ENCODE results near the gene WNT10A. TPM values are rescaled to one million over a fixed set of nuclear protein-coding genes. Genes with fewer than 3 reads are reported as not detected.

The WNT10A gene
- total RNA-seq, 1 experiment from 2014 or later = 1.5 TPM

DNA sequence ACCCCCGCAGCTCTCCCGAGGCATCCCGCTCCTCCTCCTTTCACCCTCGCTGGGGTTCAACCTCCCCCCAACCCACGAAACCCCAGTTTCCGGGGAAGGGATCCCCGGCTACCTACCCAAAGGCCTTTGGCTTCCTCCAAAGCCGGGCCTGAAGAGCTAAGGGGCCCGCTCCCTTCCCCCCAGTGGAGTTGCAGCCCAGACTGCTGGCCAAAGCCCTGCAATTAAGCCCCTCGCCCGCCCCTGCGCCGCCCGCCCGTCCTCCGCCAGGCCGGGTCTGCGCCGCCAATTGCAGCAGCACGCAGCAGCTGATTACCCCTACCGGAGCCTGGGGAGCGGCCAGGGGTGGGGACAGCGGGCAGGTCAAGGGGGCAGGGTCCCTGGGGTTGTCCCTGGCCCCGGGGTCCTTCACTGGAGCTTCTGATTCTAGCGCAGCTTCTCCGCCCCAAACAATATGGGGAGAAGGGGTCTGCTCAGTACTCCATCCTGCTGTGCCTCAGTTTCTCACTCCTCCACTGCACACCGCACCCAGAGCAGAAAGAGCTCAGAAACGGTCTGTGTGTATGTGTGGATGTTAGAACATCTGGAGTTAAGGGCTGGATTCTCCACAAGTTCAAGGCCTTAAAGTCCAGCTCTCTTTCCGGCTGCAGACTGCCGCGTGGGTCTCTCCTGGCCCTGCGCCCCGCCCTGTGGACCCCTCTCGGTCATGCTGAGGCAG, 16.9 kb downstream of the WNT10A start:
- Histone ChIP-seq H3K4me2 (ENCODE audit: low read length) (peak overlapping the region; percentile 92), H3K4me3 (replicated peaks in 1 of 2; ENCODE audit: low read depth in 1 of 2, low read length in 2 of 2) (peak overlapping the region; percentile 37 to 76), H3K9me3 (ENCODE audit: control insufficient read depth in 1 of 2, insufficient read depth in 1 of 2, low read depth in 1 of 2, low read length in 2 of 2) (no peaks in the 10 kb centered on the region), H3K27ac (ENCODE audit: low read depth, low read length) (peak overlapping the region; percentile 92), H3K9ac (ENCODE audit: low read length) (peak overlapping the region; percentile 82), H3K36me3 (ENCODE audit: control insufficient read depth in 1 of 2, insufficient read depth in 2 of 2, low read length in 2 of 2) (no peaks in the 10 kb centered on the region), H3K79me2 (ENCODE audit: insufficient read depth, low read length) (no peaks in the 10 kb centered on the region; the same call in 1 of the 2 replicates), H4K20me1 (ENCODE audit: insufficient read depth) (no peaks in the 10 kb centered on the region), H3K4me1 (ENCODE audit: control insufficient read depth in 1 of 2, insufficient read depth in 2 of 2, low read length in 2 of 2) (peaks cover 52 to 68% of the 10 kb centered on the region in 2 experiments), H3K27me3 (ENCODE audit: insufficient read depth, low read length) (no peaks in the 10 kb centered on the region), H2AFZ (ENCODE audit: low read depth, low read length, poor library complexity, severe bottlenecking) (no peak overlapping the region), H3K9me2 (ENCODE audit: insufficient read depth) (no peaks in the 10 kb centered on the region)
- CTCF ChIA-PET = interaction anchor here (0.8 to 10.3 kb wide), 21 partner anchors 10 to 349 kb away, joined by 3 to 278 read pairs (median 6); partner anchors contain the start of genes CDK5R2, RNF25, STK36 and TTLL4
- BruUV-seq (replicated peaks) = no TSS peak
- POLR2A ChIA-PET = interaction anchor here (0.6 to 1.7 kb wide), 5 partner anchors 9 to 624 kb away, joined by 3 to 6 read pairs (median 4); no protein-coding TSS in a partner anchor
- TF ChIP-seq YY1 (IDR thresholded peaks at IDR 0.05; ENCODE audit: extremely low read depth, insufficient replicate concordance, low read depth, low read length) (no peak), ZFX (IDR thresholded peaks at IDR 0.05) (no peak), ATF3 (IDR thresholded peaks at IDR 0.05) (no peak), ELF1 (IDR thresholded peaks at IDR 0.05; ENCODE audit: borderline replicate concordance, low read depth) (no peak), POLR2A (IDR thresholded peaks at IDR 0.05; ENCODE audit: borderline replicate concordance, extremely low read depth, insufficient read depth, insufficient read length) (no peak), EGR1 (IDR thresholded peaks at IDR 0.05; ENCODE audit: low read depth) (no peak), EZH2 (IDR thresholded peaks at IDR 0.05) (no peak), SRF (IDR thresholded peaks at IDR 0.05; ENCODE audit: low read depth) (no peak), SIN3A (IDR thresholded peaks at IDR 0.05; ENCODE audit: low read depth) (no peak), CEBPB (IDR thresholded peaks at IDR 0.05; ENCODE audit: low read depth) (no peak), CTCF (IDR thresholded peaks at IDR 0.05 in 2 of 3, conservative IDR thresholded peaks at IDR 0.05 in 1 of 3; ENCODE audit: borderline replicate concordance in 1 of 3, insufficient read depth in 1 of 3, low read depth in 2 of 3, low read length in 2 of 3) (no peak), POLR2AphosphoS5 (IDR thresholded peaks at IDR 0.05; ENCODE audit: low read depth, low read length) (no peak), CBX3 (IDR thresholded peaks at IDR 0.05; ENCODE audit: low read depth) (no peak), JUND (IDR thresholded peaks at IDR 0.05) (no peak), FOSL1 (IDR thresholded peaks at IDR 0.05; ENCODE audit: low read depth) (no peak), ZNF274 (IDR thresholded peaks at IDR 0.05; ENCODE audit: low read depth, low read length) (no peak), REST (IDR thresholded peaks at IDR 0.05; ENCODE audit: low read depth) (no peak), TCF7L2 (IDR thresholded peaks at IDR 0.05; ENCODE audit: borderline replicate concordance, extremely low read depth, insufficient read depth, insufficient read length) (no peak)
- no peak for ATAC-seq
- DNase-seq (ENCODE audit: low read depth, low spot score) = no peak
- intact Hi-C loops (cut with micrococcal nuclease) = loop anchor here (1.0 kb wide), 2 partner anchors 21 to 44 kb away; no protein-coding TSS in a partner anchor
- RAD21 ChIA-PET (ENCODE audit: low non-redundant PET in 1 of 2, low total read pairs in 2 of 2, uncharacterized antibody in 2 of 2, unreplicated experiment in 2 of 2) = interaction anchor here (1.3 to 2.8 kb wide), 3 partner anchors 20 to 44 kb away, joined by 5 to 48 read pairs (median 30); no protein-coding TSS in a partner anchor
